ENCODE measurements around the gene REM2. TPM values are rescaled to one million over a fixed set of nuclear protein-coding genes. Genes with fewer than 3 reads are reported as not detected.

The REM2 gene
- 0.30 to 0.46 TPM (median 0.36 TPM) in 5 replicates for total RNA-seq (2022; extraction: Qiagen RNA extraction)

GRCh38 chr14:22883173-22883976 is at the start of gene REM2:
REM2 (plus strand) TSS chr14:22883222; CDS start chr14:22883288, 66 bp downstream.

GRCh38 chr14:22836301-22837113 is 46.5 kb upstream of the REM2 start, which contains the start of gene MMP14:
MMP14 (plus strand) TSS chr14:22836585; CDS start chr14:22836818, 233 bp downstream.

GRCh38 chr14:22871224-22872032 is 11.6 kb upstream of the REM2 start, which contains the start of gene LRP10:
LRP10 (plus strand) TSS chr14:22871740; CDS start chr14:22872304, 564 bp downstream.

GRCh38 chr14:22918804-22919600 is 36.0 kb downstream of the REM2 start, which contains the start of gene RBM23:
RBM23 (minus strand) TSS chr14:22919149.

GRCh38 chr14:22929104-22929960 is 46.3 kb downstream of the REM2 start, which contains the start of gene PRMT5:
PRMT5 (minus strand) TSS chr14:22929376; CDS start chr14:22929361, 15 bp downstream.

Other genes with a start within 250 kb of the REM2 start
- not detected in 5 replicates for gene OR6J1, start 238.9 kb upstream of the REM2 start, total RNA-seq (2022; extraction: Qiagen RNA extraction)
- 146 to 166 TPM (median 159 TPM) in 5 replicates for gene OXA1L, start 116.5 kb upstream of the REM2 start, total RNA-seq (2022; extraction: Qiagen RNA extraction)
- gene SLC7A7, start 67.8 kb upstream of the REM2 start, total RNA-seq (2022; extraction: Qiagen RNA extraction): 20.6 to 31.9 TPM (median 22.2 TPM) in 5 replicates
- 98.8 to 218 TPM (median 198 TPM) in 5 replicates for gene MRPL52, start 53.3 kb upstream of the REM2 start, total RNA-seq (2022; extraction: Qiagen RNA extraction)
- 0.41 to 0.78 TPM (median 0.66 TPM) in 5 replicates for gene MMP14, start 46.6 kb upstream of the REM2 start, total RNA-seq (2022; extraction: Qiagen RNA extraction)
- gene LRP10, start 11.5 kb upstream of the REM2 start, total RNA-seq (2022; extraction: Qiagen RNA extraction): 70.9 to 81.1 TPM (median 78.0 TPM) in 5 replicates
- gene RBM23, start 35.9 kb downstream of the REM2 start, total RNA-seq (2022; extraction: Qiagen RNA extraction): 55.9 to 63.4 TPM (median 58.8 TPM) in 5 replicates
- 91.3 to 119 TPM (median 103 TPM) in 5 replicates for gene PRMT5, start 46.2 kb downstream of the REM2 start, total RNA-seq (2022; extraction: Qiagen RNA extraction)
- gene HAUS4, start 73.9 kb downstream of the REM2 start, total RNA-seq (2022; extraction: Qiagen RNA extraction): 35.5 to 36.9 TPM (median 35.9 TPM) in 5 replicates
- gene AJUBA, start 99.3 kb downstream of the REM2 start, total RNA-seq (2022; extraction: Qiagen RNA extraction): 31.9 to 40.6 TPM (median 34.4 TPM) in 5 replicates
- gene C14orf93, start 126.9 kb downstream of the REM2 start, total RNA-seq (2022; extraction: Qiagen RNA extraction): 2.4 to 3.7 TPM (median 3.0 TPM) in 5 replicates
- 290 to 318 TPM (median 311 TPM) in 5 replicates for gene PSMB5, start 151.7 kb downstream of the REM2 start, total RNA-seq (2022; extraction: Qiagen RNA extraction)
- gene PSMB11, start 159.0 kb downstream of the REM2 start, total RNA-seq (2022; extraction: Qiagen RNA extraction): not detected in 5 replicates
- 3.2 to 4.5 TPM (median 4.3 TPM) in 5 replicates for gene CDH24, start 174.3 kb downstream of the REM2 start, total RNA-seq (2022; extraction: Qiagen RNA extraction)
- 86.3 to 111 TPM (median 88.9 TPM) in 5 replicates for gene ACIN1, start 211.9 kb downstream of the REM2 start, total RNA-seq (2022; extraction: Qiagen RNA extraction)
- 71.4 to 102 TPM (median 99.5 TPM) in 5 replicates for gene C14orf119, start 212.3 kb downstream of the REM2 start, total RNA-seq (2022; extraction: Qiagen RNA extraction)
- not detected in 5 replicates for gene CIROP, start 221.8 kb downstream of the REM2 start, total RNA-seq (2022; extraction: Qiagen RNA extraction)
- 0.07 to 0.08 TPM in 2 of 5 replicates, not detected in the others for gene CEBPE, start 236.0 kb downstream of the REM2 start, total RNA-seq (2022; extraction: Qiagen RNA extraction)

Data from A549 treated with Hydrocortisone at 1 μM for 4 hours (cell line).